Panc1 (cell line): ENCODE measurements around the gene PGM2.

Experiments
- CTCF ChIP-seq: fragments of 450-650 bp; IDR thresholded peaks from 2 replicates; pipeline ENCODE4 v1.5.1; 2017; ENCODE audit warnings: mild to moderate bottlenecking
- POLR2AphosphoS5 ChIP-seq: IDR thresholded peaks from 2 replicates; pipeline ENCODE4 v1.6.1; 2012; ENCODE audit warnings: mild to moderate bottlenecking, low read depth, low read length, moderate library complexity
- SIN3A ChIP-seq: IDR thresholded peaks from 2 replicates; pipeline ENCODE4 v1.6.1; 2012; ENCODE audit warnings: low read depth, mild to moderate bottlenecking, low read length, moderate library complexity, borderline replicate concordance; ENCODE audit not compliant: insufficient read depth
- TCF7L2 ChIP-seq: IDR thresholded peaks from 2 replicates; pipeline ENCODE4 v1.6.1; 2011; ENCODE audit warnings: mild to moderate bottlenecking, low read depth, low read length, inconsistent platforms
- TF ChIP-seq, protein P1 (sequence below), 2 experiments: IDR thresholded peaks; 2 replicates each; pipeline ENCODE4 v1.6.1; 2011 to 2012; ENCODE audit warnings: low read depth in 2 of 2, control low read depth in 1 of 2, low read length in 1 of 2, mild to moderate bottlenecking in 1 of 2, moderate library complexity in 1 of 2; ENCODE audit not compliant: insufficient read depth in 1 of 2

GRCh38 chr4:37794056-37794455 is 32.4 kb upstream of the PGM2 start:
- TF ChIP-seq CTCF (no peak), POLR2AphosphoS5 (no peak), TCF7L2 (no peak), SIN3A (no peak)
- TF ChIP-seq, protein P1, sequence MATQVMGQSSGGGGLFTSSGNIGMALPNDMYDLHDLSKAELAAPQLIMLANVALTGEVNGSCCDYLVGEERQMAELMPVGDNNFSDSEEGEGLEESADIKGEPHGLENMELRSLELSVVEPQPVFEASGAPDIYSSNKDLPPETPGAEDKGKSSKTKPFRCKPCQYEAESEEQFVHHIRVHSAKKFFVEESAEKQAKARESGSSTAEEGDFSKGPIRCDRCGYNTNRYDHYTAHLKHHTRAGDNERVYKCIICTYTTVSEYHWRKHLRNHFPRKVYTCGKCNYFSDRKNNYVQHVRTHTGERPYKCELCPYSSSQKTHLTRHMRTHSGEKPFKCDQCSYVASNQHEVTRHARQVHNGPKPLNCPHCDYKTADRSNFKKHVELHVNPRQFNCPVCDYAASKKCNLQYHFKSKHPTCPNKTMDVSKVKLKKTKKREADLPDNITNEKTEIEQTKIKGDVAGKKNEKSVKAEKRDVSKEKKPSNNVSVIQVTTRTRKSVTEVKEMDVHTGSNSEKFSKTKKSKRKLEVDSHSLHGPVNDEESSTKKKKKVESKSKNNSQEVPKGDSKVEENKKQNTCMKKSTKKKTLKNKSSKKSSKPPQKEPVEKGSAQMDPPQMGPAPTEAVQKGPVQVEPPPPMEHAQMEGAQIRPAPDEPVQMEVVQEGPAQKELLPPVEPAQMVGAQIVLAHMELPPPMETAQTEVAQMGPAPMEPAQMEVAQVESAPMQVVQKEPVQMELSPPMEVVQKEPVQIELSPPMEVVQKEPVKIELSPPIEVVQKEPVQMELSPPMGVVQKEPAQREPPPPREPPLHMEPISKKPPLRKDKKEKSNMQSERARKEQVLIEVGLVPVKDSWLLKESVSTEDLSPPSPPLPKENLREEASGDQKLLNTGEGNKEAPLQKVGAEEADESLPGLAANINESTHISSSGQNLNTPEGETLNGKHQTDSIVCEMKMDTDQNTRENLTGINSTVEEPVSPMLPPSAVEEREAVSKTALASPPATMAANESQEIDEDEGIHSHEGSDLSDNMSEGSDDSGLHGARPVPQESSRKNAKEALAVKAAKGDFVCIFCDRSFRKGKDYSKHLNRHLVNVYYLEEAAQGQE (IDR thresholded peaks at IDR 0.05; ENCODE audit: insufficient read depth in 1 of 2, low read depth in 2 of 2, low read length in 1 of 2): no peak
